Sigmoid colon (tissue), 4 donors: ENCODE measurements around the gene PRSS38.

Source experiments
- CTCF ChIP-seq, 4 experiments: fragments of 450-650 bp in 3 of 4; fragments of 200-600 bp in 1 of 4; IDR thresholded peaks; one replicate each; pipeline ENCODE4 v1.5.1; 2016 to 2019; ENCODE audit warnings: antibody characterized with exemption in 4 of 4, mild to moderate bottlenecking in 3 of 4, moderate library complexity in 2 of 4
- POLR2A ChIP-seq, 2 donors: fragments of 450-650 bp; IDR thresholded peaks; one replicate each; pipeline ENCODE4 v1.6.1; 2016; ENCODE audit warnings: antibody characterized with exemption in 2 of 2, mild to moderate bottlenecking in 2 of 2, moderate library complexity in 2 of 2
- POLR2AphosphoS5 ChIP-seq, 4 donors: sonication (generic); formaldehyde crosslinking; IDR thresholded peaks; one replicate each; pipeline ENCODE4 v1.6.1; 2017; ENCODE audit warnings: antibody characterized with exemption in 4 of 4

GRCh38 chr1:227846265-227846858 lies 30.9 kb downstream of the PRSS38 start:
- TF ChIP-seq CTCF (IDR thresholded peaks at IDR 0.05) (no peak), POLR2A (IDR thresholded peaks at IDR 0.05) (no peak), POLR2AphosphoS5 (IDR thresholded peaks at IDR 0.05) (no peak)
